ENCODE data around the gene CTNNB1.

The CTNNB1 gene

GRCh38 chr3:41162541-41162940 is 36.8 kb upstream of the CTNNB1 start:
- Histone ChIP-seq H3K36me3 (ENCODE audit: low read depth) (no peaks in the 10 kb centered on the region), H3K4me3 (ENCODE audit: severe bottlenecking) (no peak overlapping the region)
- DNase-seq (ENCODE audit: low spot score), result no peak

GRCh38 chr3:41163006-41163405 is 36.3 kb upstream of the CTNNB1 start:
- Histone ChIP-seq H3K27ac (ENCODE audit: poor library complexity, severe bottlenecking) (no peak overlapping the region), H3K9me3 (ENCODE audit: severe bottlenecking) (no peaks in the 10 kb centered on the region), H3K4me1 (ENCODE audit: insufficient read depth, poor library complexity, severe bottlenecking) (peaks cover 18% of the 10 kb centered on the region), H3K27me3 (ENCODE audit: insufficient read depth, poor library complexity, severe bottlenecking) (no peaks in the 10 kb centered on the region), H3K36me3 (ENCODE audit: low read depth) (no peaks in the 10 kb centered on the region), H3K4me3 (ENCODE audit: severe bottlenecking) (no peak overlapping the region)
- TF ChIP-seq CTCF (IDR thresholded peaks at IDR 0.05; ENCODE audit: poor library complexity, severe bottlenecking), result no peak
- ATAC-seq (ENCODE audit: low read depth) (no peak), DNase-seq (ENCODE audit: low spot score) (no peak)

More at GRCh38 chr3:41162541-41162940, 36.8 kb upstream of the CTNNB1 start:
- TF ChIP-seq CTCF (IDR thresholded peaks at IDR 0.05; ENCODE audit: poor library complexity, severe bottlenecking), result no peak
- no peak for ATAC-seq (ENCODE audit: low read depth)
- Histone ChIP-seq H3K4me1 (ENCODE audit: insufficient read depth, poor library complexity, severe bottlenecking) (peaks cover 18% of the 10 kb centered on the region), H3K9me3 (ENCODE audit: severe bottlenecking) (no peaks in the 10 kb centered on the region), H3K27me3 (ENCODE audit: insufficient read depth, poor library complexity, severe bottlenecking) (no peaks in the 10 kb centered on the region), H3K27ac (ENCODE audit: poor library complexity, severe bottlenecking) (no peak overlapping the region)

GRCh38 chr3:41163421-41163820 is 35.9 kb upstream of the CTNNB1 start:
- Histone ChIP-seq H3K9me3 (ENCODE audit: severe bottlenecking) (no peaks in the 10 kb centered on the region), H3K4me3 (ENCODE audit: severe bottlenecking) (no peak overlapping the region), H3K36me3 (ENCODE audit: low read depth) (no peaks in the 10 kb centered on the region), H3K27ac (ENCODE audit: poor library complexity, severe bottlenecking) (no peak overlapping the region), H3K4me1 (ENCODE audit: insufficient read depth, poor library complexity, severe bottlenecking) (peaks cover 17% of the 10 kb centered on the region), H3K27me3 (ENCODE audit: insufficient read depth, poor library complexity, severe bottlenecking) (no peaks in the 10 kb centered on the region)
- no peak for DNase-seq (ENCODE audit: low spot score)
- no peak for ATAC-seq (ENCODE audit: low read depth)
- no peak for TF ChIP-seq CTCF (IDR thresholded peaks at IDR 0.05; ENCODE audit: poor library complexity, severe bottlenecking)

- Histone ChIP-seq H3K4me1 (ENCODE audit: insufficient read depth, poor library complexity, severe bottlenecking) (peaks cover 4% of the 10 kb centered on the region), H3K27me3 (ENCODE audit: insufficient read depth, poor library complexity, severe bottlenecking) (no peaks in the 10 kb centered on the region), H3K27ac (ENCODE audit: poor library complexity, severe bottlenecking) (no peak overlapping the region), H3K4me3 (ENCODE audit: severe bottlenecking) (no peak overlapping the region), H3K36me3 (ENCODE audit: low read depth) (no peaks in the 10 kb centered on the region), H3K9me3 (ENCODE audit: severe bottlenecking) (no peaks in the 10 kb centered on the region)
- ATAC-seq (ENCODE audit: low read depth) (no peak), DNase-seq (ENCODE audit: low spot score) (no peak)
- no peak for TF ChIP-seq CTCF (IDR thresholded peaks at IDR 0.05; ENCODE audit: poor library complexity, severe bottlenecking)
These were observed 34.5 kb upstream of the CTNNB1 start for GRCh38 chr3:41164777-41165176.

- no peaks in the 10 kb centered on the region for H3K9me3 ChIP-seq (ENCODE audit: severe bottlenecking)
- no peaks in the 10 kb centered on the region for H3K27me3 ChIP-seq (ENCODE audit: insufficient read depth, poor library complexity, severe bottlenecking)
- H3K36me3 ChIP-seq (ENCODE audit: low read depth), result no peaks in the 10 kb centered on the region
- no peak for DNase-seq (ENCODE audit: low spot score)
- H3K4me3 ChIP-seq (ENCODE audit: severe bottlenecking), result no peak overlapping the region
- H3K4me1 ChIP-seq (ENCODE audit: insufficient read depth, poor library complexity, severe bottlenecking), result no peaks in the 10 kb centered on the region
- no peak overlapping the region for H3K27ac ChIP-seq (ENCODE audit: poor library complexity, severe bottlenecking)
- no peak for TF ChIP-seq CTCF (IDR thresholded peaks at IDR 0.05; ENCODE audit: poor library complexity, severe bottlenecking)
- ATAC-seq (ENCODE audit: low read depth), result no peak
These were observed 31.4 kb upstream of the CTNNB1 start for GRCh38 chr3:41167722-41168497.

Measured in RWPE2 (cell line).